GM19452 (cell line): ENCODE measurements around the gene RBM33.

Experiments
- ATAC-seq: cut with Tn5 transposase; IDR thresholded peaks from one replicate; pipeline ENCODE4 v1.9.1; 2021; ENCODE audit not compliant: unreplicated experiment

Gene RBM33

GRCh38 chr7:155741805-155742204 is 97.3 kb downstream of the RBM33 start:
- no peak for ATAC-seq

- no peak for ATAC-seq
These were observed 98.7 kb downstream of the RBM33 start for GRCh38 chr7:155743177-155743576.

- no peak for ATAC-seq
These were observed 100.7 kb downstream of the RBM33 start for GRCh38 chr7:155744971-155745683.

- ATAC-seq: no peak
These were observed 101.3 kb downstream of the RBM33 start for GRCh38 chr7:155745737-155746136.

- no peak for ATAC-seq
These were observed 101.7 kb downstream of the RBM33 start for GRCh38 chr7:155746188-155746587.

GRCh38 chr7:155747209-155747608 is 102.7 kb downstream of the RBM33 start:
- no peak for ATAC-seq

- ATAC-seq: no peak
These were observed 105.1 kb downstream of the RBM33 start for GRCh38 chr7:155749578-155749977.

GRCh38 chr7:155750255-155751125 is 106.0 kb downstream of the RBM33 start:
- ATAC-seq: no peak

- ATAC-seq: no peak
These were observed 106.9 kb downstream of the RBM33 start for GRCh38 chr7:155751409-155751808.

GRCh38 chr7:155752756-155753445 is 108.4 kb downstream of the RBM33 start:
- peak; percentile 54 for ATAC-seq

- ATAC-seq: no peak
These were observed 109.0 kb downstream of the RBM33 start for GRCh38 chr7:155753446-155753965.

GRCh38 chr7:155754165-155754564 is 109.7 kb downstream of the RBM33 start:
- ATAC-seq: no peak

- no peak for ATAC-seq
These were observed 110.6 kb downstream of the RBM33 start for GRCh38 chr7:155755026-155755425.

GRCh38 chr7:155756322-155756721 is 111.9 kb downstream of the RBM33 start:
- ATAC-seq: no peak

GRCh38 chr7:155758348-155758747 is 113.9 kb downstream of the RBM33 start:
- no peak for ATAC-seq

GRCh38 chr7:155759740-155760430 is 115.4 kb downstream of the RBM33 start:
- ATAC-seq: no peak

GRCh38 chr7:155761162-155761561 is 116.7 kb downstream of the RBM33 start:
- ATAC-seq: no peak

GRCh38 chr7:155762036-155762435 is 117.6 kb downstream of the RBM33 start:
- no peak for ATAC-seq

- no peak for ATAC-seq
These were observed 118.2 kb downstream of the RBM33 start for GRCh38 chr7:155762655-155763054.

- no peak for ATAC-seq
These were observed 118.7 kb downstream of the RBM33 start for GRCh38 chr7:155763122-155763521.
